Dedifferentiated amniotic fluid mesenchymal stem cell (primary cell): ENCODE measurements around the gene RAPGEF5.

ENCODE experiments used
- DNase-seq: peaks from one replicate; pipeline ENCODE4 v3.0.0-alpha.2; 2016; ENCODE audit errors: extremely low spot score

RAPGEF5 gene

GRCh38 chr7:22348379-22348778 lies 8.6 kb downstream of the RAPGEF5 start:
- no peak for DNase-seq

GRCh38 chr7:22346383-22347107 lies 10.4 kb downstream of the RAPGEF5 start:
- no peak for DNase-seq

DNA sequence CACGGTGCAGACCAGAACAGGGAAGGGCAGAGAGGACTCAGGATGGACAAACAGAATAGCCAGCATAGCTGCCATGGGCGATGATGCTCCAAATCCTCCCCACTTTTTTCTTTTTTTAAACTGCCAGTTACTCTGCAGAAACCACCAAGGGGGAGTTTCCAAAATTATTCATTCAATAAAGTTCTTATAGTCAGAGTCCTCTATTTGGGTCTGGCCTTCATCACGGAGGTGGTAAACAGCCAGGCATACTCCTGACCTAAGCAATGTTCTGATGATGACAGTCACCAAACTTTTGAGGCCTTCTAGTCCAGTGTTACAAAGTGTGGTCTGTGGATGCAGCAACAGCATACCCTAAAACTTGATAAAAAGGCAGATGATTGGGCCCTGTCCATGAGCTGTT lies 12.3 kb downstream of the RAPGEF5 start:
- no peak for DNase-seq

DNA sequence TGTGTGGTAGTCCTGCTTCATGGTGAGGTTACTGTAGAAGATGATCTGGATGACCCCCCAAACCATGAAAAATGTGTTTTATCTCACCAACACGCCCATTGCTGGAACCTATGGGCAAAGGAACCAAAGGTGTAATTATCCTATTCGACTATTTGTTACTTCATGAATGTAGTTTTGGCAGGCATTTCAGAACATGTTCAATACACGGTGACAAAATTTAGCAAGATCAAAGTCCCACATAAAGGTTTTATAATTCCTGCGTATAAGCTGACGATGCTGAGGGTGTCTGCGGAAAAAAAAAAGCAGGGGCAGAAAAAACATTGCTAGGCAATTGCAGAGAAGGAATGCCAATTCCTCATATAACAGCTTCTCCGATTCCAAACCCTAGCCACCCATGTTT lies 13.3 kb downstream of the RAPGEF5 start:
- DNase-seq, result no peak

DNA sequence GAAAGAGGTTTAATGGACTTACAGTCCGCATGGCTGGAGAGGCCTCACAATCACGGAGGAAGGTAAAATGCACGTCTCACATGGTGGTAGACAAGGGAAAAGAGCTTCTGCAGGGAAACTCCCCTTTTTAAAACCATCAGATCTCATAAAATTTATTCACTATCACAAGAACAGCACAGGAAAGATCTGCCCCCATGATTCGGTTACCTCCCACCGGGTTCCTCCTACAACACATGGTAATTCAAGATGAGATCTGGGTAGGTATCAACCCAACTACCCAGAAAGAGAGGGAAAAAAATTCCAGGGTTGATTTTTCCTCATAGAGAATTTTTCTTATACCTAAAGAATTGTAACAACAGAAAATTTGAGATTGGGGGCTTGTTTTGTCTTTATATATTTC lies 13.9 kb downstream of the RAPGEF5 start:
- DNase-seq, result no peak

DNA sequence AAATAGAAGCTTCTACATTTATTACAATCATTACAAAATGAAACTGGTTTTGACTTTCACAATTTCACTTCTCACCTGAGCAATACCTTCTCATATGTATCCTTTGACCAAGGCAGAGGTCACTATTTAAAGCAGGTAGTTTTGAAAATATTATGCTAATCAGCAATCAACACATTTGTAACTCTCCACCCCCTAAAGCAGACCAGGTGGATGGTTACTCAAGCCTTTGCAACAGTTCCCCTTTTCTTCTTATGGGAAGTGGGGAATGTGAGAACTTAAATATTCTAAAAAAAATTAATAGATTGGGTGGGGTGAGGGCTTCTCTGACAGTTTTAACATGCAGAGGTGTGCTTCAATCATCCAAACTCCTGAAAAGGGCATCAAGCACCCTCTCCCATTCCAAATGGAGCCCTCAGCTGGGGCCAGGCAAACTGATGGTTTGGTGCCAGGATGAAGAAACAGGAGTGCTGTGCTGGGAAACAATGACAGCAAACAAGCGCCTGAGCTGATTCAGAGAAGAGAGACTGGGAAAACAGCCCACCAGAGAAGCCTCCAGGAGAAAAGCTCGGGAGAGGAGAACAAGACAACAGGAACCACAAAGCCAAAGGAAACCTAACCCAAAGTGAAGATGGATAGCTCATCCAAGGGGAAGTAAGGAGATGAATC lies 17.1 kb downstream of the RAPGEF5 start:
- no peak for DNase-seq

DNA sequence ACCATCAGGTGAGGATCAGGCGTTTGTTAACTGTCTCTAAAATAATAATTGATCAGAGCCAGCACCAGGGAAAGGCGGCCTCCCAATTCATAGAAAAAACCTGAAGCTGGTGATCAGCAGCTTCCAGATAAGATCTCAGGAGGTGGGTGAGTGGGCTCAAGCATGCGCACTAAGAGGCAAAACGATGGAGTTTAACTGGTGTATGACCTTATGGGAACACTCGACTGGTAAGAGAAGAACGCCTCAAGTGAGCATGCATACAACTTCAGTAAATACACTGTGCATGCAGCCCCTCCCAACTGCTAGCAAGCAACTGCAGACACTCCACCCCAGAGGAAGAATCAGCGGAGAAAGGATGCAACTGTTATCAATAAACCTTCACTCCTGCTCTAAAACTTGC lies 18.1 kb downstream of the RAPGEF5 start:
- DNase-seq, result no peak

- no peak for DNase-seq
Measured at GRCh38 chr7:22338411-22338810, 18.5 kb downstream of the RAPGEF5 start.

DNA sequence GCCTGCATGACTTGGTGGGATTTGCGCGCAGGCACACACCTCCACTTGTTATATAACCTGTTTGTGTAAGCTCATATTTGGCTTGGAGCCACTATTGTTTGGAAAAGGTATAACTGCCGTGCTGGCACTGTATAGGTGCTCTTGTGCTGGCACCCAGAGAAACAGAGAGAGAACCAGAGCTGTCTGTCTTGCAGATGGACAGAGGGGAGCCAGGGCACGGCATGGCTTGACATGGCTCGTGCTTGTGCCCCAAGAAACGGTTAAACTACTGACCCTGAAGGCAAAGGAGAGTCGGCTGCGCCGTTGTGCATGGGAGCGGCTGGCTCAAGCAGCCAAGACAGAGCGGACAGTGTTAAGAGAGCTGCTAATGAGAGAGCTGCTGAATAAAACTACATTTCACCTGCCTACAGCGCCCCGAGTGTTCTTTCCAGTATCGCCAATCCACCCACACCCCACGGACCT lies 23.2 kb downstream of the RAPGEF5 start:
- DNase-seq, result no peak

- DNase-seq, result no peak
Measured at GRCh38 chr7:22332461-22332870, 24.5 kb downstream of the RAPGEF5 start.

- DNase-seq, result no peak
Measured at GRCh38 chr7:22331704-22332103, 25.2 kb downstream of the RAPGEF5 start.

- DNase-seq, result no peak
Measured at GRCh38 chr7:22330903-22331302, 26.1 kb downstream of the RAPGEF5 start.

DNA sequence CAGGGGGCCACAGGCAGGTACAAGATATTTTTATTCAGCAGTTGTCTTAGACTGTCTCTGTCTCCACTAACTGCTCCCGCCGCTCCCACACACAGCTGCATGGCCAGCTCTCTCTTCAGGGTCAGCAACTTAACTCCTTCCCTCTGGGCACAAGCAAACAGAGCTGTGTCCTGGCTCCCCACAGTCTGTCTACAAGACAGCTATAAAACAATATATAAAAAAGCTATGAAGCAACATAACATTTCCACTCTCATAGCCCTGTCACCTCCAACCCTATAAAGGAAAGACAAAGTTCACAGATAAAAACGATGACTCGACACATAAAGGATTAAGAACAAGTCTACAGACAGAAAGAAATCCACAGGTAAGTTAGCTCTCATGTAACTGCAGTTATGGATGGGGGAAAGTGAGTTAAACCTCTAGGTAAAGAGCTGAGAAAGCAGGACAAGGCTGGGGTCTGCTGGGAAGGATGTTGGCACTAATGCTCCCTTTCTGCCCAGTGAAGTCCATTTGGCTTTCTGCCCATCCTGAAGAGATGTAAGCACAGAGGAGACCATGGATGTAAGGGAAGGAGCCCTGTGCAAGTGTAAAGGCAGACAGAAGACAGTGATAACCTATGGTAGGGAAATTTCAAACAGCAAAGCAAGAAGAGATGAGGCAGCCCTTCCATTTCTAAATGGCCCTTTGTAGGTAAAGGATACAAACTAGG lies 27.0 kb downstream of the RAPGEF5 start:
- no peak for DNase-seq

GRCh38 chr7:22326181-22326580 lies 30.8 kb downstream of the RAPGEF5 start:
- DNase-seq, result no peak

GRCh38 chr7:22325671-22326070 lies 31.3 kb downstream of the RAPGEF5 start:
- no peak for DNase-seq

- no peak for DNase-seq
Measured at GRCh38 chr7:22323714-22324113, 33.2 kb downstream of the RAPGEF5 start.

DNA sequence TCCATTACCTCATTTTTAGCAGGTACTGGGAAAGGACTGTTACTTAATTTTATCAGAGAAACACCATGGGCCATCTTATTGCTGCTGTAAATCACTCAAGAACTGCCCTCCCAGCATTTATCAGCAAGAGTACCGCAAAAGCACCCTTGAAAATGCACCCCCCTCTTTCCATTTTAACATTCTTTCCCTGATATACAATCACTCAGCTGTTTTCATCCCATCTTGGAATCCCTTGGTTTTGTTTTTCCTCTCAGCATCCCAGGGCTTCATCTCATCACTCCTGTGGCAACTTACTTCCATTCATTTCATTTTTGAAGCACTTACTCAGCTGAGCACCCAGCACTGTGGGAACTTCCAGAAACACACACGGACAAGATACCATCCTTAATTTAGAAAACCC lies 36.5 kb downstream of the RAPGEF5 start:
- no peak for DNase-seq

GRCh38 chr7:22319424-22320403 lies 37.2 kb downstream of the RAPGEF5 start:
- DNase-seq, result no peak

- DNase-seq, result no peak
Measured at GRCh38 chr7:22318376-22318775, 38.6 kb downstream of the RAPGEF5 start.

DNA sequence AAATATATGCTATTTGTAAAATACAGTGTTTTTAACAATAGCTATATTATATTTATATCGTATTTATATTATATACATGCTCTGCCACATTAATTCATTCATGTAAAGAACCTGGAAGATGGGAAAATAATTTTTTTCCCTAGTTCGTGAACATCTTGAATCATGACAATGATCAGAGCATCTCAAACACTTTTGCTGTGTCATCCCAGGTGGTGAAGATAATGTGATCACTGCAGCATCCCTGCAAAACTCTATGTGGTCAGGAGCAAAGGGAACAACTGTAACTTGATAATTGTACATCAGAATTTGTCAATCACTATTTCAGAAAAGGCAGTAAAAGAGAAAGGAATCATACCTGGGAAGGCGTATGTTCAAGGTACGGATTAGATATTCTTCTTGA lies 39.3 kb downstream of the RAPGEF5 start:
- no peak for DNase-seq

DNA sequence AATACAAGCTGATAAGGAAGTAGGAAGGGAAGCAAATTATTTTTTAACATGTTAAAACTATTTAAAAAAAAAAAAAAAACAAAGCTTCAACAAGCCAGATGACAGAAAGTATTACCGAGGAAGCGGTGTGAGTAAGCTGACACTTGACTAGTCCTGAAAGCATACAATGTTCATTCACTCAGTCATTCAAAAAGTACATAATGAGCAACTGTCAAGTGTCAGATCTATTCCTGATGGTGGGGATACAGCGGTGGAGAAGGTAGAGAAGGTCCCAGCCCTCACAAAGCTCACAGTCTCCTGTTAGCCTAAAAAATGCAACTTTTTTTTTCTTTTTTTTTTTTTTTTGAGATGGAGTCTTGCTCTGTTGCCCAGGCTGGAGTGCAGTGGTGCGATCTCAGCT lies 40.0 kb downstream of the RAPGEF5 start:
- DNase-seq, result no peak

GRCh38 chr7:22307816-22308215 lies 49.1 kb downstream of the RAPGEF5 start:
- DNase-seq, result no peak
